ENCODE results near the gene MKI67.
"Not testable (repeated sequence)": the region's sequence is repeated elsewhere in the genome, so short reads cannot be mapped to it uniquely, and the experiment has no call there.

MKI67 gene

DNA sequence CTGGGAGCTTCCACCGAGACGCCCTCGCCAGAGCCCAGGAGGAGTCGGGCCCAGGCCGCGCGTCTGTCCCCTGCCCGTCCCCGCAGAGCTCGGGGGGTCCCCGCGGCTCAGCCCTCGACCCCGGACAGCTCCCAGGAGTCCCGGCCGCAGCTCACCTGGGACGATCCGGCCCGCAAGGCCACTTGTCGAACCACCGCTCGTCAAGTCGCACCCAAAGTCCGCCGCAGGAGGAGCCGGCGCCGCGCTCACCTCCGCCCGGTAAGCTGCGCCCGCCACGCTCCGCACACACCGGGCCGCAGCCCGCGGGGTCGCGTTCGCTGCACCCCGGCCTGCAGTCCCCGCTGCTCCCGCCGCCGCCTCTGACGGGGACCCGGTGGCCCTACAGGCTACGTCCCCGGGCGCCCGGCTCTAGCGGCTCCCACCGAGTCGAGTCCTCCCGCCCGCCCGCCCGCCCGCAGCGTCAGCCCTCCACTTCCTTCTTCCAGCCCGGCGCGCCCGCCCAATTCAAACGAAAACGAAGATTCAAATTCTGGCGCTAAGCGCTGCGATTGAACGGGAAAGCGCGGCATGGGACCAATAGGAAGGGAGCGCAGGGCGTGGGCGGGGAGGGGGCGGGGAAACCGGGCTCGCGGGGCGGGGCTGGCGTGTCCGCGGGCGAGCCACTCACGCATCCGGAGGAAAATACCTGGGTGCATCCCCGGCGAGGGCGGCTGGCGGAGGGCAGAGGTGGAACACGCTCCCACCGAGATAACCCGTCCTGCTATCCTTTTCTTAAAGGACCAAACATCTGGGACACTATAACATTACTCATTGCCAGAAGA lies at the start of gene MKI67:
Gene MKI67 (minus strand): TSS at position 480 of the 821 bp plus-strand sequence. CDS start 756 bp downstream, outside the sequence.
- peak; percentile 37 for DNase-seq (ENCODE audit: low read depth)
- peak within 1 kb of the TSS; percentile 81 for H3K4me3 ChIP-seq (ENCODE audit: low read length)
- no peak for TF ChIP-seq CTCF (conservative IDR thresholded peaks at IDR 0.05; ENCODE audit: low read depth, low read length)

DNA sequence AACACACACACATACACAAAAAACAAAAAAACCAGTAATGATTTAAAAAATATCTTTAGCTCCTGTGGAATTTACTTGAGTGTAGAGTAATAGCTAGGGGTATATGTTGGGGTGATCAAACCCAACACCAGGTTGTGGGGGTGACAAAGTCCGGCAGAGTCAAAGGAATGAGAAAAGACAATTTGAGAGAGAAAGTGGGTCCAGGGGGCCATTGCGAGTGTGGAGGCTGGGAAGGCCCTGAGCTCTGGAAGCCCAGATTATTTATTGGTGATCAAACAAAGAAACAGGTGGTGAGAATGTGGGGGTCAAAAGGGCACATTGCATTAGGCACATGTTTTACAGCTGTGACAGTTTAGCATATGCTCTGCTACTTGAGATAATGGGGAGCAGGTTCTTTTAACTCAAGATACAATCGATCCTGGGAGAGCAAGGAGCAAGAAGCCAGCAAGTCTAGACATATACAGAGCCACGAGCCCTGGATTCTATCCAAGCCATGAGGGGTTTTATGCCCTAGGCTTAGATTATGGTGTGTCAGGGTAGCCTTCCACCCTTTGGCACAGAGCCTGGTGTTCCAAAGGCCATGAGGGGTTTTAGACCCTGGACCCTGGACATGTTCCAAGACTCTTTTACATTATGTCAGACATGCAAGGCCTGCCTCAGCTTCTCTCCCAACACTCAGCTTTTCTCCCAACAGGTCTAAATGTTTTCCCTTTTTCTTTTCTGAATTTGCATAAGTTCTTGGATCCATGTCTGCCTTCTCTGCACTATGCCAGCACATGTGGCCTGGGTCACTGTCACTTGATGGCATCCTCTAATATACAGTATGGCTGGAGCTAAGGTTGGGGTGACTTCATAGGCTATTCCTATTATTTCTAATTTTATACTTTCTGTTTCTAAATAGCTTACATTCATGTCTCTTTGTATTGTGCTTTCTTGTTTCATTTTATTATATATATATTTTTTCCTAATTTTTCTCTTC lies 48.6 kb upstream of the MKI67 start:
- no peak for DNase-seq (ENCODE audit: low read depth)
- H3K4me3 ChIP-seq (ENCODE audit: low read length): no peak overlapping the region
- no peak for TF ChIP-seq CTCF (conservative IDR thresholded peaks at IDR 0.05; ENCODE audit: low read depth, low read length)

- no peak for TF ChIP-seq CTCF (conservative IDR thresholded peaks at IDR 0.05; ENCODE audit: low read depth, low read length)
- DNase-seq (ENCODE audit: low read depth): no peak
- no peak overlapping the region for H3K4me3 ChIP-seq (ENCODE audit: low read length)
These were observed 47.2 kb upstream of the MKI67 start for GRCh38 chr10:128173386-128173785.

DNA sequence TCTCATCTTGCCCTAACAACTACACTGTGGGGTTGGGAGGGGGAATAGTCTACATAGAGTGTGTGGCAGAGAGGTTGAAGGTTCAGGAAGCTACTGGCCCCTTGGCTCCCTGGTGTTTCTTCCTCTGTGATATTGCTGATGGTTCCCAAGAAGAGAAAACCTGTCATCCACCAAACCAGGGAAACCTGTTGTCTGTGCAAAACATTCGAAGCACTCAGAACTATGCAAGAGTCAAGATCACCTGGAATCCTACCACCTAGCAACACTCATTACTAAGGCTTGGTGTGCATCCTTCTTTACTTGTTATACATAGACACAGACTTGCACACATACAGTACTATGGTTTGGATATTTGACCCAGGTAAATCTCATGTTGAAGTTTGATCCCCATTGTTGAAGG lies 46.5 kb upstream of the MKI67 start:
- TF ChIP-seq CTCF (conservative IDR thresholded peaks at IDR 0.05; ENCODE audit: low read depth, low read length): no peak
- no peak overlapping the region for H3K4me3 ChIP-seq (ENCODE audit: low read length)
- no peak for DNase-seq (ENCODE audit: low read depth)

DNA sequence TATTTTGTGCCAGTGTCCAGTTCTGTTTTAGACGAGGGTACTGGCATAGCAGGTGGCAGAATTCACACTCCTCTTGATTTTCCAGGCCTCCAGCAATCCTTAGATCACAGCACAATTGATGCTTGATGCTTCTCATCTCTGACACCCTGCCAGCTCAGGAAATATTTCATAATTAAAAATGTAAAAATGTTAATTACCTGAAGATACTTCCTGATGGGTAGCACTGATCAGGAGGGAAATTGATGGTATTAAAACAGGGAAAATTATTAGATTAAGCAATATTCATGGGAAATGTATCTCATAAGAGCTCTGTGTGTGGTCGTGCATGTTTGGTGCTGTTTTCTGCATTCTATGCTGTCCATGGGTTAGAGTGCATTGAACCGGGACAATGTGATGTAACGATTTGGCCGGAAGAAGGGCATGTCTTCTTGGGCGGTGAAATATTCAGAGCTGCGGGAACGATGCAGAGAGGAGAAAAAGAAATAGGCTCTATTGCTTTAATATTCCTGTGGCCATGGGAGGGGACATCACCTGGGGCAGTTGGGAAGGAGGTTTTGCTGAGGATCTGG lies 43.7 kb upstream of the MKI67 start:
- TF ChIP-seq CTCF (conservative IDR thresholded peaks at IDR 0.05; ENCODE audit: low read depth, low read length): no peak
- no peak for DNase-seq (ENCODE audit: low read depth)
- no peak overlapping the region for H3K4me3 ChIP-seq (ENCODE audit: low read length)

DNA sequence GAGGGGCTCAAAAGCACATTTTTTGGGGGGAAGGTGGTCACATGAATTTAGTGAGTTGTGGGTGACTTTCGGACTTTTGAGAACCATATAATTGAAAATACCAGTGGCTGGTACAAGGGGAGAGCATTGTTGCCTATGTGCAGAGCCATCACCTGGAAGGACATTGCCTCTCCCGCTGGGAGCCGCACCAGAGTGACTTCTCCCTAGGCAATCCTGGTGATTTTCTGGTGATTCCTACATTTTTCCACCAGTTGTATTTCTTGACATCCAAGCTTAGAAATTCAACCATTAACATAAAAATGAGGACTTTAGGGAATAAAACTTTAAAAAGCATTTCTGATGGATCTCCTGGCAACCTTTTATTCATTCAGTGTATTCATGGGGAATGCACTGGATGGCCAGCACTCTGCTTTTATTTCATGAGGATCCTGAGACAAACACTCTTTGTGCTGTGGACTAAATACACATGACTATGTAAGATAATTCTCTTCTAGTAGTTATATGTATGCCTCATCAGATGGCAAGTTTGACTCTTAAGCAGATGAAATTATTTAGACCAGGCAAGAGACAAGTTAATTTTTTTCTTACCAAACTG lies 41.8 kb upstream of the MKI67 start:
- H3K4me3 ChIP-seq (ENCODE audit: low read length): no peak overlapping the region
- no peak for DNase-seq (ENCODE audit: low read depth)
- no peak for TF ChIP-seq CTCF (conservative IDR thresholded peaks at IDR 0.05; ENCODE audit: low read depth, low read length)

- not testable (repeated sequence) for DNase-seq (ENCODE audit: low read depth); H3K4me3 ChIP-seq (ENCODE audit: low read length)
These were observed 40.9 kb upstream of the MKI67 start for GRCh38 chr10:128167123-128167522.

All from retinal pigment epithelial cell (primary cell).